ENCODE measurements around the gene CDC42BPG. TPM values are rescaled to one million over a fixed set of nuclear protein-coding genes. Genes with fewer than 3 reads are reported as not detected.
A peak's percentile ranks its signal among the peaks of the same experiment; 100 is the strongest.

Gene CDC42BPG
- total RNA-seq, 2 experiments from 2014 or later, result 0.31 to 0.61 TPM

DNA sequence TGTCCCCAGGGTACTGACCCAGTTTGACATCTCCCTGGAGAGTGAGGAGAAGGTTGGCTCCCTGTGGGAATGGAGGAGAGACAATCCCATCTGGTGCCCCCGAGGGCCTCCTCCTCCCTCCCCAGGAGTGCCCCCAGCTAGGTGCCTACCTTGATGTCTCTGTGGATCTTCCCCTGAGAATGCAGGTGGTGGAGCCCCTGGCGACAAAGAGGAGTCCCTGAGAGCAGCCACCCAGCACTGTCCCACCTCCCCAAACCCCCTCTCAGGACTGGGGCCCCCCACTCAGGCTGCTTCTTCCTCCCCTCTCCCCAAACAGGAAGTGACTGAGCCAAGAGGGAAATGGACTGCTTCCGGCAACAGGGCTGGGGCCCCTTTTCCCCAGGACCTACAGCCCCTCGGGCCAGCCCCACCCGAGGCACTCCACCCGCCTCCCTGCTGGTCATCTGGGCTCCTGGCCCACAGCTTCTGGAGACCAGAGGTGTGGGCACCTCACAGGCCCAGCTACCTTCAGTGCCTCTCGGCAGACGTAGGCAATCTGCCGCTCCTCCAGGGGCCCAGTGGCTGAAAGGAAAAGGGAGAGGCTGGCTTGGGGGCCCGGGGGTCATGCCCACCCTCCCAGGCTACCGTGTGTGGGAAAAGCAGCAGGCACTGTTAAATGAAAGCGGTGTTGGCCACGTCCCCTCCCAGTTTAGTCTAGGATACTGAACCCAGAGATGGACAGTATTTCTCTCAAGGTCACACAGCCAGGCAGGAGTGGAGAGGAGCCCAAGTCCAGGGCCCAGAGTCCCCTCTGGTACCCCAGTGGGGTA is 42.7 kb downstream of the CDC42BPG start:
- H3K4me3 Mint-ChIP-seq, result peak overlapping the region; percentile 79
- intact Hi-C loops (cut with micrococcal nuclease), result no loop called here
- TF ChIP-seq, protein P1, sequence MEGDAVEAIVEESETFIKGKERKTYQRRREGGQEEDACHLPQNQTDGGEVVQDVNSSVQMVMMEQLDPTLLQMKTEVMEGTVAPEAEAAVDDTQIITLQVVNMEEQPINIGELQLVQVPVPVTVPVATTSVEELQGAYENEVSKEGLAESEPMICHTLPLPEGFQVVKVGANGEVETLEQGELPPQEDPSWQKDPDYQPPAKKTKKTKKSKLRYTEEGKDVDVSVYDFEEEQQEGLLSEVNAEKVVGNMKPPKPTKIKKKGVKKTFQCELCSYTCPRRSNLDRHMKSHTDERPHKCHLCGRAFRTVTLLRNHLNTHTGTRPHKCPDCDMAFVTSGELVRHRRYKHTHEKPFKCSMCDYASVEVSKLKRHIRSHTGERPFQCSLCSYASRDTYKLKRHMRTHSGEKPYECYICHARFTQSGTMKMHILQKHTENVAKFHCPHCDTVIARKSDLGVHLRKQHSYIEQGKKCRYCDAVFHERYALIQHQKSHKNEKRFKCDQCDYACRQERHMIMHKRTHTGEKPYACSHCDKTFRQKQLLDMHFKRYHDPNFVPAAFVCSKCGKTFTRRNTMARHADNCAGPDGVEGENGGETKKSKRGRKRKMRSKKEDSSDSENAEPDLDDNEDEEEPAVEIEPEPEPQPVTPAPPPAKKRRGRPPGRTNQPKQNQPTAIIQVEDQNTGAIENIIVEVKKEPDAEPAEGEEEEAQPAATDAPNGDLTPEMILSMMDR (IDR thresholded peaks at IDR 0.05), result no peak
- H3K36me3 Mint-ChIP-seq (ENCODE audit: low read depth), result peaks cover 12% of the 10 kb centered on the region
- DNase-seq (no peak), ATAC-seq (no peak)
- H3K27ac Mint-ChIP-seq, result peak overlapping the region; percentile 83
- H3K9me3 Mint-ChIP-seq, result no peaks in the 10 kb centered on the region
- H3K4me1 Mint-ChIP-seq (ENCODE audit: low read depth), result peaks cover 28% of the 10 kb centered on the region
- H3K27me3 Mint-ChIP-seq, result no peaks in the 10 kb centered on the region
- CTCF ChIA-PET, result interaction anchor here (4.5 kb wide), 1 partner anchor 14 kb away, joined by 17 read pairs; no protein-coding TSS in a partner anchor
- POLR2A ChIA-PET, result interaction anchor here (0.6 to 2.6 kb wide), 5 partner anchors 9 to 27 kb away, joined by 3 to 7 read pairs (median 3); partner anchors contain the start of gene MEN1

DNA sequence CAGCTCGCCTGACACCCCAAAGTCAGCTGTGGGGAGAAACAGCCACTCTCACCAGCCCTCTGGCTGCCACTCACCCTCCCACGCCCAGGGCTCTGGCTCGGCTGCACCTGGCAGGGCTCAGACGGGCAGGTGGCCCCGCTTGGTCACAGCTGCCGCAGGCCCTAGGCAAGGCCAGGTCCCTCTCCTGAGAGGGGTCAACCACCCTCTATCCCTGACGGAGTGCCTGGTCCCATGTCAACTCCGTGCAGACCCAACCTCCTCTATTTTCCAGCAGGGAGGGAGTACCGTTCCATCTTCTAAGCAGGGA is 43.3 kb downstream of the CDC42BPG start:
- peaks cover 15% of the 10 kb centered on the region for H3K36me3 Mint-ChIP-seq (ENCODE audit: low read depth)
- ChIA-PET POLR2A (interaction anchor here (1.8 to 2.6 kb wide), 2 partner anchors 14 to 26 kb away, joined by 6 to 7 read pairs; no protein-coding TSS in a partner anchor), CTCF (interaction anchor here (3.1 to 4.5 kb wide), 2 partner anchors 13 to 15 kb away, joined by 10 to 17 read pairs; no protein-coding TSS in a partner anchor)
- peaks cover 30% of the 10 kb centered on the region for H3K4me1 Mint-ChIP-seq (ENCODE audit: low read depth)
- DNase-seq, result no peak
- TF ChIP-seq, protein P1 (IDR thresholded peaks at IDR 0.05), result no peak
- peak overlapping the region; percentile 83 for H3K27ac Mint-ChIP-seq
- ATAC-seq, result no peak
- H3K27me3 Mint-ChIP-seq, result no peaks in the 10 kb centered on the region
- H3K4me3 Mint-ChIP-seq, result peak overlapping the region; percentile 37
- intact Hi-C loops (cut with micrococcal nuclease), result no loop called here
- H3K9me3 Mint-ChIP-seq, result no peaks in the 10 kb centered on the region

DNA sequence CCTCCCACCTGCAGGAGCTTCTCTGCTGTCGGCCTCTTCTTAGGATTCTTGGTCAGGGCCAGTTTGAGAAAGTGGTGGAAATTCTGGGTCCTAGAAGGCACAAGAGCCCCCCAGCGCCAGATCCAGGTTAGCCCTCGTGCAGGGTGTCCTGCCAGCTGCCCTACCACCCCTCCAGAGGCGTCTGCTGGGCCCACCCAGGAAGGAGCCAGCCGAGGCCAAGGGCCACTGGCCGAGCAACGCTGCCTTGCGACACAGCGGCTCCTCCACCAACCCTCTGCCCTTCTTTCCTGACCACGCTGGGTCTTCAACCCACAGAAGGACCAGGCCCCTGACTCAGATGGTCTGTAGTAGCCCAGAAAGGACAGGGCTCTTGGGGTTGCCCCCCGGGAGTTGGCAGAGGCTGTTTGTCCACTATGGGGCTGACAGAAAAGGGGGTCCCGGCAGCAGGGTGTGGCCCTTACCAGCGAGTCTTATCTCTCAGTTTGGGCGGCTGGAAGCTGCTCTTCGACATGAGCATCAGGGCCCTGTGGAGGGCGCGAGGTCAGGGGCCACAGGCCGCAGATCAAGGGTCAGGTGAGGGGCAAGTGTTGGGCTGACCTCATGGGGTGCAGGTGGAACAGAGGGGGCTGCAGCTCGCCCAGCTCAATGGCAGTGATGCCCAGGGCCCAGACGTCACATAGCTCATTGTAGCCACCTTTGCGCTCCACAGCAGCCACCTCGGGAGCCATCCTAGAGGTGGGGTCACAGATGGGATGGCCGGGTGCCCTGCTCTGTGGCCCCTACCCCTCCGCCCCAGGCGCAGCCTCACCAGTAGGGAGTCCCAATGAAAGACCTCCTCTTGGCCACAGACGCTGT is 43.9 kb downstream of the CDC42BPG start:
- intact Hi-C loops (cut with micrococcal nuclease), result no loop called here
- CTCF ChIA-PET, result interaction anchor here (3.1 to 4.5 kb wide), 2 partner anchors 12 to 15 kb away, joined by 10 to 17 read pairs; no protein-coding TSS in a partner anchor
- TF ChIP-seq, protein P1 (IDR thresholded peaks at IDR 0.05), result no peak
- DNase-seq, result no peak
- ATAC-seq, result no peak
- Mint-ChIP-seq H3K27ac (peak overlapping the region; percentile 83), H3K9me3 (no peaks in the 10 kb centered on the region), H3K27me3 (no peaks in the 10 kb centered on the region), H3K4me1 (ENCODE audit: low read depth) (peaks cover 33% of the 10 kb centered on the region), H3K4me3 (peak overlapping the region; percentile 37), H3K36me3 (ENCODE audit: low read depth) (peaks cover 15% of the 10 kb centered on the region)
- POLR2A ChIA-PET, result interaction anchor here (1.8 to 2.3 kb wide), 3 partner anchors 16 to 26 kb away, joined by 5 to 8 read pairs (median 6); no protein-coding TSS in a partner anchor

DNA sequence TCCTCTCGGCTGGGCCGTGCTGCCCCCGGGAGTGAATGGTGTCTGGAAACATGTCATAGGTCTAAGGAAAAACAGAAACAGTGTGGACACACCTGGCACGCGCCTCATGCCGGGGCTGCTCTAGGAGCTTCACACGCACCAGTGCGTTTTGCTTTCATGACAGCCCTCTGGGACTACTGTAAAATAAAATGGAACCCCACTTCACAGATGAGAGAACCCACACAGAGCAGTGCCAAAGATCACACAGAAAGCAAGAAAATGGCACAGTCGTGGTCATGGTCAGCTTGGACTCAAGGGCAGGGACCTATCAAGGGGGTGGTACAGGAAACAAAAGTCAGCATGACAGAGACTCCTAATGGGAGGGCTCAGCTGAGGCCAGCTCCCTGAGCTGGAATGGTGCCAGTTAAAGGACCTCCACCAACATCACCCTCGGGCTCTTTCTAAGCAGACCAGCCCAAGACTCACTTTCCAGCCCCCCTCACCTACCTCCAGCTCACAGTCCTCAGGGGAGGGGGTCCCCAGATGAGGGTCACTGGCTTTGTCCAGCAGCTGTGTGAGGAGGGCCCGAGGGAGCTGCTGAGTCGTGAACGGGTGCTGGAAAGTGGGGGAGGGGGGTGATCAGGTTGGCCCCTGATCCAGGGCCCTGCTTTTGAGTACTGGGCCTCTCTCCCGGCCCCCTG is 44.7 kb downstream of the CDC42BPG start:
- POLR2A ChIA-PET, result interaction anchor here (0.7 to 2.3 kb wide), 3 partner anchors 15 to 54 kb away, joined by 3 to 8 read pairs (median 5); no protein-coding TSS in a partner anchor
- Mint-ChIP-seq H3K4me1 (ENCODE audit: low read depth) (peaks cover 36% of the 10 kb centered on the region), H3K9me3 (no peaks in the 10 kb centered on the region), H3K36me3 (ENCODE audit: low read depth) (peaks cover 14% of the 10 kb centered on the region), H3K4me3 (no peak overlapping the region), H3K27me3 (no peaks in the 10 kb centered on the region), H3K27ac (peak overlapping the region; percentile 18)
- no peak for DNase-seq
- intact Hi-C loops (cut with micrococcal nuclease), result no loop called here
- TF ChIP-seq, protein P1 (IDR thresholded peaks at IDR 0.05), result no peak
- no peak for ATAC-seq
- CTCF ChIA-PET, result interaction anchor here (0.8 to 4.5 kb wide), 4 partner anchors 9 to 14 kb away, joined by 3 to 17 read pairs (median 8); no protein-coding TSS in a partner anchor
